GM12864 (cell line): ENCODE results near the gene TOX3.

Experiments used
- DNase-seq: peaks from one replicate; pipeline ENCODE4 v3.0.0-alpha.2; 2011; ENCODE audit warnings: low read depth
- H3K4me3 ChIP-seq: 2 replicates; pipeline ENCODE4 v1.5.1; 2011; ENCODE audit warnings: mild to moderate bottlenecking, low read depth, low read length, control low read depth
- CTCF ChIP-seq: IDR thresholded peaks from 2 replicates; pipeline ENCODE4 v1.5.1; 2011; ENCODE audit warnings: low read depth, mild to moderate bottlenecking, moderate library complexity, low read length, control low read depth, inconsistent platforms; ENCODE audit errors: missing control alignments

The TOX3 gene

DNA sequence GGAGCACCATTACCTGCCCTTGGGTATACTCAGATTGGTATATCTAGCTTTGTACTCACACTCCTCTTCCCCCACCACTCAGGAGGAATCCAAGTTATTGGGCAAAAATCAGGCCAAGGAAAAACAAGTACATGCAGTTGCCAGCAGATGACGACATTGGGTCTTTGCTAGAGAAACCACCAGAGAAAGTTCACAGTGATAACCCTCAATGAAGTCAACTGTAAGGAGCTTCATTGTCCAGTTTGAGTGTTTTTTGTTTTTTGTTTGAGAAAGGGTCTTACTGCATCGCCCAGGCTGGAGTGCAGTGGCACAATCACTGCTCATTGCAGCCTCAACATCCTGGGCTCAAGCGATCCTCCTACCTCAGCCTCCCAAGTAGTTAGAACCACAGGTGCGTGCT, 34.6 kb upstream of the TOX3 start:
- TF ChIP-seq CTCF: peak; percentile 25
- DNase-seq: no peak
- H3K4me3 ChIP-seq: no peak overlapping the region

- no peak for DNase-seq
- H3K4me3 ChIP-seq: no peak overlapping the region
- TF ChIP-seq CTCF: no peak
Observed at GRCh38 chr16:52580488-52580887, 33.5 kb upstream of the TOX3 start.

- H3K4me3 ChIP-seq: no peak overlapping the region
- no peak for DNase-seq
- no peak for TF ChIP-seq CTCF
Observed at GRCh38 chr16:52578829-52579498, 32.0 kb upstream of the TOX3 start.

DNA sequence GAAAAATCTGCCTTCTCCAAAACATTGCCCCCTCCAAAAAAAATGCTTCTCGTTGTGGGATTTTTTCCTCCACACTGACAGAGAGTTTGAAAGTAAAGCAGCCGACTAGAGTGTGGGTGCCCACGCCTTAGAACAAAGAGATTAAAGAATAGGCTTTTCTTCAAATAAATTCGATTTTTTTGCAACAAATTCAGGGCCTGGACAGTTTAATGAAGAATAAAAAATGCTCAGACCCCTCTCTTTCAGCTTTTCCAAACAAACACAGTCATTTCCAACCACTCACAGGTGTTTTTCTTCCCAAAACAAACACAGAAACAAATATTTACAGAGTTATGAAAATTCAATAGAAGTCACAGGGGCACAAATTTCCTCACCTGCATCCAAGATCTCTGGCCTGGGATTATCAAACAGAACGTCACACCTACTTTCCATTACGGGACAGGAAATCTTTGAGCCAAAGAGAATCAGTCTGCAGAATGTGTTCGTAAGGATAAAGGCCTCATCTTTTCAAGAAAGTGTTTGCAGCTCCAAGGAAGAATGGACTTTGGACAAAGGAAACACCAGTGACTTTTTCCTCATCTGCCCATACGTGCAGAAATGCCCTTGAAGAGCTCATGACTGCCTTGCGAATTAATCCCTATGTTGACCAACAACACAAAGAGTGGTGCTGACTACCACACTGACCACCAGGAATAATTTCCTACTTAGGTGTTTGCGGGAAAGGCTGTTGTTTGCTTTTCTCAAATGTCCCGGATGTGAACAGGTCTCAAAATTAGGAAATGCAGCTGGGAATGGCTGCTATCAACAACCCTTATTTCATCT, 31.3 kb upstream of the TOX3 start:
- TF ChIP-seq CTCF: no peak
- no peak for DNase-seq
- H3K4me3 ChIP-seq: no peak overlapping the region

DNA sequence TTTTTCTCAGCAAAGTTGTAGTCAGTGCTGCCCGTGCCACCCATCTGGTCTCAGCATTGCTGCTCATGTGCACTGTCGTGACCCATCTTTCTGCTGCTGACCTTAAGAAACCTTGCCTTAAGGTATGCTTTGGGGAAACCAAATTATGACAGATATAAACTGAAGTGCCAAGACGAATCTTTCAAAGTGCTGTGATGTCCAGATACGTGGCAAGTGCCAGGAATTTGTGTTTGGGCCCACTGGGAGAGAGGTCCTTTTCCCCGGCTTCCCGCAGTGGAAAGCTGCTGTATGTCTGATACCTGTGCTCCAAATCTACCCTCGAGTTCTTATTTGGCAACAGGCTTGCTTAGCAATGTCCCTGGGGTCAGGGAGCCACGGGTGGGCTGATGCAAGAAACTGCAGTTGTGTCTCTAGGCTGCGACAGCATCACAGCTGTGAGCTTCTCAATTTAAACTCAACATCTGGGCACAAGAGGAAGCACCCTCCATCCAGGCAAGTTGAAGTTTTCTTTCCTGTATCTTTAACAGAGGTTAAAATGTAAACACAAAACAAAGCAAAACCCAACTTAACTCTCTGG, 30.3 kb upstream of the TOX3 start:
- H3K4me3 ChIP-seq: no peak overlapping the region
- no peak for DNase-seq
- no peak for TF ChIP-seq CTCF

GRCh38 chr16:52573365-52574299, 26.7 kb upstream of the TOX3 start:
- H3K4me3 ChIP-seq: no peak overlapping the region
- no peak for TF ChIP-seq CTCF
- no peak for DNase-seq
